HCT116 (cell line): ENCODE data around the gene STPG2. TPM values are rescaled to one million over a fixed set of nuclear protein-coding genes. Genes with fewer than 3 reads are reported as not detected.

Experiments used
- ATAC-seq: fragments of 200-7000 bp; cut with Tn5 transposase; 2 replicates; pipeline ENCODE4 v1.9.1; 2020; ENCODE audit warnings: mild to moderate bottlenecking, moderate library complexity
- BruUV-seq: library from RNA; stranded (reverse); fragments of 400-500 nt; replicated peaks from 2 replicates; lab custom pipeline; 2021; lab: Mats Ljungman, UMichigan
- CTCF ChIA-PET: fragments of 300-600 bp; sonication (Branson Sonifier 250); formaldehyde crosslinking; loops from one replicate; lab custom pipeline; 2021; ENCODE audit warnings: antibody characterized with exemption; lab: Charles Lee
- POLR2A ChIA-PET: fragments of 300-600, 350-600 bp; sonication (Branson Sonifier 250); formaldehyde crosslinking; loops from one replicate; lab custom pipeline; 2021; ENCODE audit warnings: antibody characterized with exemption; lab: Charles Lee
- RAD21 ChIA-PET, 2 experiments: fragments of 300-600 bp; sonication (Branson Sonifier 250); formaldehyde crosslinking; loops; one replicate each; lab custom pipeline; 2023; ENCODE audit warnings: low total read pairs in 2 of 2; ENCODE audit not compliant: uncharacterized antibody in 2 of 2, unreplicated experiment in 2 of 2, low non-redundant PET in 1 of 2; lab: Charles Lee
- DNase-seq: peaks from one replicate; pipeline ENCODE4 v3.0.0-alpha.2; 2010; ENCODE audit warnings: low read depth, low spot score
- H2AFZ ChIP-seq: fragments of 200-600 bp; shearing (Covaris generic), sonication (generic); 2 replicates; pipeline ENCODE4 v1.6.1; 2017; ENCODE audit warnings: low read depth, mixed run types, mixed read lengths, antibody characterized with exemption, low read length; ENCODE audit not compliant: poor library complexity, severe bottlenecking
- H3K27ac ChIP-seq: 2 replicates; pipeline ENCODE4 v1.5.1; 2012; ENCODE audit warnings: low read depth, low read length
- H3K27me3 ChIP-seq: fragments of 200-600 bp; sonication (generic); 2 replicates; pipeline ENCODE4 v1.6.1; 2016; ENCODE audit warnings: mixed run types, low read length, mixed read lengths; ENCODE audit not compliant: insufficient read depth
- H3K36me3 ChIP-seq, 2 experiments: fragments of 200-500 bp in 1 of 2; fragments of 200-600 bp in 1 of 2; sonication (Bioruptor generic) in 1 of 2; sonication (generic) in 1 of 2; 2 replicates each; pipeline versions ENCODE4 v1.5.1 to v1.6.1; 2014 to 2016; ENCODE audit warnings: low read length in 2 of 2, inconsistent platforms in 1 of 2, mixed read lengths in 1 of 2, mixed run types in 1 of 2; ENCODE audit not compliant: insufficient read depth in 2 of 2, control insufficient read depth in 1 of 2
- H3K4me1 ChIP-seq, 2 experiments: fragments of 200-600 bp in 1 of 2; sonication (generic) in 1 of 2; 2 replicates each; pipeline versions ENCODE4 v1.5.1 to v1.6.1; 2012 to 2017; ENCODE audit warnings: low read length in 2 of 2, inconsistent platforms in 1 of 2, mild to moderate bottlenecking in 1 of 2, mixed read lengths in 1 of 2, mixed run types in 1 of 2, moderate library complexity in 1 of 2; ENCODE audit not compliant: insufficient read depth in 2 of 2, control insufficient read depth in 1 of 2
- H3K4me2 ChIP-seq: fragments of 200-600 bp; sonication (generic); 2 replicates; pipeline ENCODE4 v1.6.1; 2017; ENCODE audit warnings: mixed run types, low read length, mixed read lengths
- H3K4me3 ChIP-seq, 2 experiments: fragments of 200-600 bp in 1 of 2; sonication (generic) in 1 of 2; replicated peaks in 1 of 2; 2 replicates each; pipeline ENCODE4 v1.5.1; 2011 to 2016; ENCODE audit warnings: low read length in 2 of 2, control low read depth in 1 of 2, low read depth in 1 of 2, mild to moderate bottlenecking in 1 of 2, mixed read lengths in 1 of 2, mixed run types in 1 of 2
- H3K79me2 ChIP-seq: fragments of 200-600 bp; sonication (generic); 2 replicates; pipeline ENCODE4 v1.6.1; 2017; ENCODE audit warnings: mild to moderate bottlenecking, mixed run types, low read length, moderate library complexity, mixed read lengths; ENCODE audit not compliant: insufficient read depth
- H3K9ac ChIP-seq: fragments of 200-600 bp; sonication (generic); 2 replicates; pipeline ENCODE4 v1.6.1; 2016; ENCODE audit warnings: low read length, mixed read lengths
- H3K9me2 ChIP-seq: fragments of 200-600 bp; sonication (generic), shearing (Covaris generic); 2 replicates; pipeline ENCODE4 v1.6.1; 2017; ENCODE audit warnings: mixed run types, mild to moderate bottlenecking, moderate library complexity; ENCODE audit not compliant: insufficient read depth
- H3K9me3 ChIP-seq, 2 experiments: fragments of 200-500 bp in 1 of 2; fragments of 200-600 bp in 1 of 2; sonication (Bioruptor generic) in 1 of 2; sonication (generic) in 1 of 2; 2 replicates each; pipeline ENCODE4 v1.6.1; 2014 to 2017; ENCODE audit warnings: low read length in 2 of 2, mixed read lengths in 2 of 2, inconsistent platforms in 1 of 2, low read depth in 1 of 2, mild to moderate bottlenecking in 1 of 2, mixed run types in 1 of 2, moderate library complexity in 1 of 2; ENCODE audit not compliant: control insufficient read depth in 1 of 2, insufficient read depth in 1 of 2
- H4K20me1 ChIP-seq: fragments of 200-600 bp; sonication (generic), shearing (Covaris generic); 2 replicates; pipeline ENCODE4 v1.6.1; 2017; ENCODE audit warnings: mixed run types, mild to moderate bottlenecking, moderate library complexity; ENCODE audit not compliant: insufficient read depth
- CBX3 ChIP-seq: IDR thresholded peaks from 2 replicates; pipeline ENCODE4 v1.6.1; 2012; ENCODE audit warnings: low read depth
- EZH2phosphoT487 ChIP-seq: fragments of 200-600 bp; IDR thresholded peaks from 2 replicates; pipeline ENCODE4 v1.6.1; 2018; ENCODE audit warnings: antibody characterized with exemption, borderline replicate concordance
- JUND ChIP-seq: IDR thresholded peaks from 2 replicates; pipeline ENCODE4 v1.6.1; 2012
- POLR2A ChIP-seq: IDR thresholded peaks from 2 replicates; pipeline ENCODE4 v1.7.0; 2011; ENCODE audit warnings: borderline replicate concordance; ENCODE audit not compliant: insufficient read depth, insufficient read length; ENCODE audit errors: extremely low read depth
- TCF7L2 ChIP-seq: IDR thresholded peaks from 2 replicates; pipeline ENCODE4 v1.7.0; 2011; ENCODE audit warnings: borderline replicate concordance, inconsistent platforms; ENCODE audit not compliant: insufficient read depth, insufficient read length; ENCODE audit errors: extremely low read depth
- ZNF274 ChIP-seq: fragments of 200-500 bp; sonication (Bioruptor generic); IDR thresholded peaks from 2 replicates; pipeline ENCODE4 v1.6.1; 2014; ENCODE audit warnings: mild to moderate bottlenecking, low read depth, low read length, inconsistent platforms
- intact Hi-C: fragments of 100-400 bp; cut with micrococcal nuclease; formaldehyde crosslinking; loops from 2 replicates; pipeline ENCODE4 v1.10.0; 2022
- total RNA-seq: library from RNA; stranded (reverse); gene quantifications from one replicate; pipeline ENCODE4 v1.2.1, GENCODE V29; 2021; ENCODE audit not compliant: unreplicated experiment
- TF ChIP-seq, protein P1 (sequence below): IDR thresholded peaks from 2 replicates; pipeline ENCODE4 v1.6.1; 2012
- TF ChIP-seq, protein P2 (sequence below): IDR thresholded peaks from 2 replicates; pipeline ENCODE4 v1.6.1; 2012
- TF ChIP-seq, protein P3 (sequence below): IDR thresholded peaks from 2 replicates; pipeline ENCODE4 v1.6.1; 2011; ENCODE audit warnings: mild to moderate bottlenecking, low read length, moderate library complexity; ENCODE audit not compliant: insufficient replicate concordance; ENCODE audit errors: extremely low read depth
- TF ChIP-seq, protein P4 (sequence below), 3 experiments: fragments of 200-600 bp in 1 of 3; sonication (generic) in 1 of 3; IDR thresholded peaks in 2 of 3; conservative IDR thresholded peaks in 1 of 3; 2 replicates each; pipeline ENCODE4 v1.5.1; 2012 to 2017; ENCODE audit warnings: low read depth in 2 of 3, low read length in 2 of 3, antibody characterized with exemption in 1 of 3, borderline replicate concordance in 1 of 3, control low read depth in 1 of 3, mild to moderate bottlenecking in 1 of 3, mixed read lengths in 1 of 3, mixed run types in 1 of 3, moderate library complexity in 1 of 3; ENCODE audit not compliant: insufficient read depth in 1 of 3

STPG2 gene
- total RNA-seq, 1 experiment from 2014 or later: not detected

- Histone ChIP-seq H4K20me1 (no peaks in the 10 kb centered on the region), H3K27me3 (no peaks in the 10 kb centered on the region), H3K4me1 (no peaks in the 10 kb centered on the region), H3K4me2 (no peak overlapping the region), H3K27ac (no peak overlapping the region)
- BruUV-seq: no TSS peak
- ChIA-PET CTCF (no interaction called here), RAD21 (no interaction called here), POLR2A (no interaction called here)
- no peak for TF ChIP-seq ZNF274
- TF ChIP-seq TCF7L2: no peak
- TF ChIP-seq, protein P1, sequence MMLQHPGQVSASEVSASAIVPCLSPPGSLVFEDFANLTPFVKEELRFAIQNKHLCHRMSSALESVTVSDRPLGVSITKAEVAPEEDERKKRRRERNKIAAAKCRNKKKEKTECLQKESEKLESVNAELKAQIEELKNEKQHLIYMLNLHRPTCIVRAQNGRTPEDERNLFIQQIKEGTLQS: no peak
- TF ChIP-seq POLR2A: no peak
- TF ChIP-seq, protein P2, sequence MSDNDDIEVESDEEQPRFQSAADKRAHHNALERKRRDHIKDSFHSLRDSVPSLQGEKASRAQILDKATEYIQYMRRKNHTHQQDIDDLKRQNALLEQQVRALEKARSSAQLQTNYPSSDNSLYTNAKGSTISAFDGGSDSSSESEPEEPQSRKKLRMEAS: no peak
- no peak for TF ChIP-seq JUND
- TF ChIP-seq CBX3: no peak
- no peak for TF ChIP-seq EZH2phosphoT487
- TF ChIP-seq, protein P3, sequence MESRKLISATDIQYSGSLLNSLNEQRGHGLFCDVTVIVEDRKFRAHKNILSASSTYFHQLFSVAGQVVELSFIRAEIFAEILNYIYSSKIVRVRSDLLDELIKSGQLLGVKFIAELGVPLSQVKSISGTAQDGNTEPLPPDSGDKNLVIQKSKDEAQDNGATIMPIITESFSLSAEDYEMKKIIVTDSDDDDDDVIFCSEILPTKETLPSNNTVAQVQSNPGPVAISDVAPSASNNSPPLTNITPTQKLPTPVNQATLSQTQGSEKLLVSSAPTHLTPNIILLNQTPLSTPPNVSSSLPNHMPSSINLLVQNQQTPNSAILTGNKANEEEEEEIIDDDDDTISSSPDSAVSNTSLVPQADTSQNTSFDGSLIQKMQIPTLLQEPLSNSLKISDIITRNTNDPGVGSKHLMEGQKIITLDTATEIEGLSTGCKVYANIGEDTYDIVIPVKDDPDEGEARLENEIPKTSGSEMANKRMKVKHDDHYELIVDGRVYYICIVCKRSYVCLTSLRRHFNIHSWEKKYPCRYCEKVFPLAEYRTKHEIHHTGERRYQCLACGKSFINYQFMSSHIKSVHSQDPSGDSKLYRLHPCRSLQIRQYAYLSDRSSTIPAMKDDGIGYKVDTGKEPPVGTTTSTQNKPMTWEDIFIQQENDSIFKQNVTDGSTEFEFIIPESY: no peak
- TF ChIP-seq, protein P4, sequence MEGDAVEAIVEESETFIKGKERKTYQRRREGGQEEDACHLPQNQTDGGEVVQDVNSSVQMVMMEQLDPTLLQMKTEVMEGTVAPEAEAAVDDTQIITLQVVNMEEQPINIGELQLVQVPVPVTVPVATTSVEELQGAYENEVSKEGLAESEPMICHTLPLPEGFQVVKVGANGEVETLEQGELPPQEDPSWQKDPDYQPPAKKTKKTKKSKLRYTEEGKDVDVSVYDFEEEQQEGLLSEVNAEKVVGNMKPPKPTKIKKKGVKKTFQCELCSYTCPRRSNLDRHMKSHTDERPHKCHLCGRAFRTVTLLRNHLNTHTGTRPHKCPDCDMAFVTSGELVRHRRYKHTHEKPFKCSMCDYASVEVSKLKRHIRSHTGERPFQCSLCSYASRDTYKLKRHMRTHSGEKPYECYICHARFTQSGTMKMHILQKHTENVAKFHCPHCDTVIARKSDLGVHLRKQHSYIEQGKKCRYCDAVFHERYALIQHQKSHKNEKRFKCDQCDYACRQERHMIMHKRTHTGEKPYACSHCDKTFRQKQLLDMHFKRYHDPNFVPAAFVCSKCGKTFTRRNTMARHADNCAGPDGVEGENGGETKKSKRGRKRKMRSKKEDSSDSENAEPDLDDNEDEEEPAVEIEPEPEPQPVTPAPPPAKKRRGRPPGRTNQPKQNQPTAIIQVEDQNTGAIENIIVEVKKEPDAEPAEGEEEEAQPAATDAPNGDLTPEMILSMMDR (IDR thresholded peaks at IDR 0.05 in 2 of 3, conservative IDR thresholded peaks at IDR 0.05 in 1 of 3; ENCODE audit: borderline replicate concordance in 1 of 3, insufficient read depth in 1 of 3, low read depth in 2 of 3, low read length in 2 of 3): no peak
- TF ChIP-seq, all 23 proteins: peak for 0
- no peaks in the 10 kb centered on the region for H3K79me2 ChIP-seq
- H3K9me3 ChIP-seq: no peaks in the 10 kb centered on the region
- intact Hi-C loops: no loop called here
- H3K9ac ChIP-seq: no peak overlapping the region
- H3K4me3 ChIP-seq: no peak overlapping the region
- no peaks in the 10 kb centered on the region for H3K36me3 ChIP-seq
- ATAC-seq (no peak), DNase-seq (no peak)
- H3K9me2 ChIP-seq: no peaks in the 10 kb centered on the region
- H2AFZ ChIP-seq: no peak overlapping the region
Observed at GRCh38 chr4:97879942-97880341, 263.3 kb downstream of the STPG2 start.
